Measurements from ENCODE around the gene MYO9B. TPM values are rescaled to one million over a fixed set of nuclear protein-coding genes. Genes with fewer than 3 reads are reported as not detected.
A peak's percentile ranks its signal among the peaks of the same experiment; 100 is the strongest.

MYO9B gene
- total and polyA plus RNA-seq, 2 of the 13 experiments (the other 11 are each of a cell fraction or from before 2014, with no cell fraction given), result 18.0 to 18.3 TPM

- TF ChIP-seq FOXA3 (CRISPR knock-in tag; IDR thresholded peaks at IDR 0.05) (peak; percentile 52; the same call in 1 of the 2 replicates), ZNF746 (CRISPR knock-in tag; IDR thresholded peaks at IDR 0.05) (peak; percentile 64; the same call in 1 of the 2 replicates), PHF21A (CRISPR knock-in tag; IDR thresholded peaks at IDR 0.05) (peak; percentile 76), GATAD2A (CRISPR knock-in tag; IDR thresholded peaks at IDR 0.05) (peak; percentile 61), HNF4G (IDR thresholded peaks at IDR 0.05; ENCODE audit: borderline replicate concordance, low read depth, low read length) (peak; percentile 79), HNF4G (CRISPR knock-in tag; IDR thresholded peaks at IDR 0.05; ENCODE audit: borderline replicate concordance, low read depth) (peak; percentile 72; the same call in 1 of the 2 replicates), SALL1 (CRISPR knock-in tag; IDR thresholded peaks at IDR 0.05) (peak; percentile 52), ZNF709 (CRISPR knock-in tag; IDR thresholded peaks at IDR 0.05) (0 out of 2 replicates have a peak, but pooled peaks have one; percentile 29), ELF1 (CRISPR knock-in tag; IDR thresholded peaks at IDR 0.05) (peak; percentile 47; the same call in 1 of the 2 replicates), HNF4A (CRISPR knock-in tag; IDR thresholded peaks at IDR 0.05) (peak; percentile 83), ARID4A (CRISPR knock-in tag; IDR thresholded peaks at IDR 0.05; ENCODE audit: borderline replicate concordance) (peak; percentile 42; the same call in 1 of the 2 replicates), MYC (CRISPR knock-in tag; IDR thresholded peaks at IDR 0.05; ENCODE audit: borderline replicate concordance) (peak; percentile 28; the same call in 1 of the 2 replicates), RBM22 (optimal IDR thresholded peaks at IDR 0.05; ENCODE audit: low read length) (peak; percentile 55), ZNF800 (CRISPR knock-in tag; IDR thresholded peaks at IDR 0.05) (no peak), HIVEP1 (CRISPR knock-in tag; IDR thresholded peaks at IDR 0.05) (0 out of 2 replicates have a peak, but pooled peaks have one; percentile 41), NCOA2 (CRISPR knock-in tag; IDR thresholded peaks at IDR 0.05) (peak; percentile 43; the same call in 1 of the 2 replicates), PATZ1 (CRISPR knock-in tag; IDR thresholded peaks at IDR 0.05) (peak; percentile 80), SRF (IDR thresholded peaks at IDR 0.05; ENCODE audit: low read depth, low read length) (peak; percentile 57; the same call in 1 of the 2 replicates), ZNF564 (CRISPR knock-in tag; IDR thresholded peaks at IDR 0.05) (0 out of 2 replicates have a peak, but pooled peaks have one; percentile 51), ZNF414 (CRISPR knock-in tag; IDR thresholded peaks at IDR 0.05) (0 out of 2 replicates have a peak, but pooled peaks have one; percentile 29), LCORL (IDR thresholded peaks at IDR 0.05) (no peak), LCORL (CRISPR knock-in tag; IDR thresholded peaks at IDR 0.05) (peak; percentile 47)
These were observed 164.6 kb downstream of the MYO9B start (continued) for GRCh38 chr19:17240062-17240752.
